Adrenal gland (tissue), 12 donors: ENCODE measurements around the gene CACNA1D. TPM values are rescaled to one million over a fixed set of nuclear protein-coding genes. Genes with fewer than 3 reads are reported as not detected.

ENCODE experiments used
- DNase-seq, 7 donors: peaks; one replicate each; pipeline ENCODE4 v3.0.0-alpha.2; 2019 to 2020
- H3K27ac ChIP-seq, 5 donors: fragments of 200-600 bp; sonication (generic) in 4 of 5; 1 replicate in 3 of 5; 2 replicates in 2 of 5; pipeline versions ENCODE4 v1.5.1 to v1.8.0; 2016 to 2020; ENCODE audit warnings: mild to moderate bottlenecking in 1 of 5
- H3K27me3 ChIP-seq: fragments of 200-600 bp; 2 replicates; pipeline ENCODE4 v1.8.0; 2021
- H3K36me3 ChIP-seq, 2 donors: fragments of 200-600 bp; replicated peaks in 1 of 2; 1 replicate in 1 of 2; 2 replicates in 1 of 2; pipeline versions ENCODE4 v1.5.1 to v1.8.0; 2018 to 2022
- H3K4me1 ChIP-seq, 2 donors: fragments of 200-600 bp; replicated peaks in 1 of 2; 1 replicate in 1 of 2; 2 replicates in 1 of 2; pipeline versions ENCODE4 v1.5.1 to v1.8.0; 2018 to 2021
- H3K4me3 ChIP-seq, 4 donors: fragments of 200-600 bp; sonication (generic) in 3 of 4; one replicate each; pipeline ENCODE4 v1.5.1; 2016 to 2018
- H3K9me3 ChIP-seq, 3 donors: fragments of 200-600 bp; sonication (generic) in 1 of 3; replicated peaks in 1 of 3; 1 replicate in 2 of 3; 2 replicates in 1 of 3; pipeline versions ENCODE4 v1.5.1 to v1.8.0; 2016 to 2021
- POLR2A ChIP-seq, 2 donors: fragments of 450-650 bp; IDR thresholded peaks; one replicate each; pipeline ENCODE4 v1.6.1; 2017; ENCODE audit warnings: antibody characterized with exemption in 2 of 2, mild to moderate bottlenecking in 2 of 2, moderate library complexity in 1 of 2
- WGBS, 4 donors: extraction: QIAGEN DNeasy Blood & Tissue Kit in 2 of 4; methylation state at CpG; one replicate each; pipeline versions ENCODE4 v1.1.5 to v1.1.7; 2013 to 2017; 5-methylcytosine and 5-hydroxymethylcytosine counted together
- intact Hi-C, 2 donors: fragments of 100-400 bp; cut with DNase I; formaldehyde crosslinking; loops; one replicate each; pipeline versions ENCODE4 v1.14.1 to v1.15.0; 2022 to 2023
- polyA plus RNA-seq, 3 donors: library from polyadenylated mRNA; stranded (reverse); fragments of 200-250 nt in 2 of 3; fragments of 350-450 nt in 1 of 3; fragmentation: Illumina TruSeq in 1 of 3; extraction: RNeasy Lipid Tissue Mini Kit (QIAGEN cat#74804) in 1 of 3; gene quantifications; one replicate each; pipeline ENCODE4 v1.2.3, GENCODE V29; 2013 to 2014
- total RNA-seq, 9 donors: library from RNA; depleted of rRNA in 4 of 9; stranded (reverse); fragments of >200 nt in 4 of 9; fragments of 120-200 nt in 1 of 9; fragmentation: NEBNext Ultra II Directional in 1 of 9; extraction: Animal tissue kit (Norgen Biotek cat#: 25700) in 1 of 9; gene quantifications; one replicate each; pipeline versions ENCODE4 v1.1.0 to v1.2.4, GENCODE V29; 2013 to 2023
- TF ChIP-seq, protein P1 (sequence below), 6 experiments: fragments of 450-650 bp in 4 of 6; fragments of 200-600 bp in 2 of 6; sonication (generic) in 1 of 6; IDR thresholded peaks; 1 replicate in 5 of 6; 2 replicates in 1 of 6; pipeline versions ENCODE4 v1.5.1 to v1.8.0; 2016 to 2021; ENCODE audit warnings: antibody characterized with exemption in 6 of 6, mild to moderate bottlenecking in 2 of 6, moderate library complexity in 1 of 6
- donor health status: healthy with polysubstance abuse.
- donor health status: Bipolar disorder and iron deficiency.
- donor health status: DM: yes; HTN: yes; CAD: no.
- donor health status: DM: no; HTN: no; CAD: no.
- donor health status: DM: no; HTN: no; CAD: no.
- donor health status: DM: yes; HTN: yes; CAD: no.

The CACNA1D gene
- total and polyA plus RNA-seq, 12 donors: 25.8 to 111 (median 63.0) TPM

- TF ChIP-seq POLR2A (IDR thresholded peaks at IDR 0.05): no peak
- TF ChIP-seq, protein P1, sequence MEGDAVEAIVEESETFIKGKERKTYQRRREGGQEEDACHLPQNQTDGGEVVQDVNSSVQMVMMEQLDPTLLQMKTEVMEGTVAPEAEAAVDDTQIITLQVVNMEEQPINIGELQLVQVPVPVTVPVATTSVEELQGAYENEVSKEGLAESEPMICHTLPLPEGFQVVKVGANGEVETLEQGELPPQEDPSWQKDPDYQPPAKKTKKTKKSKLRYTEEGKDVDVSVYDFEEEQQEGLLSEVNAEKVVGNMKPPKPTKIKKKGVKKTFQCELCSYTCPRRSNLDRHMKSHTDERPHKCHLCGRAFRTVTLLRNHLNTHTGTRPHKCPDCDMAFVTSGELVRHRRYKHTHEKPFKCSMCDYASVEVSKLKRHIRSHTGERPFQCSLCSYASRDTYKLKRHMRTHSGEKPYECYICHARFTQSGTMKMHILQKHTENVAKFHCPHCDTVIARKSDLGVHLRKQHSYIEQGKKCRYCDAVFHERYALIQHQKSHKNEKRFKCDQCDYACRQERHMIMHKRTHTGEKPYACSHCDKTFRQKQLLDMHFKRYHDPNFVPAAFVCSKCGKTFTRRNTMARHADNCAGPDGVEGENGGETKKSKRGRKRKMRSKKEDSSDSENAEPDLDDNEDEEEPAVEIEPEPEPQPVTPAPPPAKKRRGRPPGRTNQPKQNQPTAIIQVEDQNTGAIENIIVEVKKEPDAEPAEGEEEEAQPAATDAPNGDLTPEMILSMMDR (IDR thresholded peaks at IDR 0.05): no peak
- intact Hi-C loops: no loop called here
- Histone ChIP-seq H3K9me3 (no peaks in the 10 kb centered on the region), H3K27ac (peak overlapping the region in 1 of 5 donors; percentile 1), H3K36me3 (no peaks in the 10 kb centered on the region), H3K27me3 (no peaks in the 10 kb centered on the region), H3K4me3 (no peak overlapping the region), H3K4me1 (peaks cover 5 to 16% of the 10 kb centered on the region in 2 donors)
- 44 to 64% (median 59%) methylated on average over 4 of the region's 4 CpGs; no CpG with 5 or more reads in 1 of the 4 donors for WGBS, 4 donors
- DNase-seq: no peak
Measured at GRCh38 chr3:53642211-53642610, 147.8 kb downstream of the CACNA1D start.

- Histone ChIP-seq H3K9me3 (no peaks in the 10 kb centered on the region), H3K4me3 (no peak overlapping the region), H3K4me1 (peaks cover 5 to 16% of the 10 kb centered on the region in 2 donors), H3K27me3 (no peaks in the 10 kb centered on the region), H3K27ac (no peak overlapping the region), H3K36me3 (no peaks in the 10 kb centered on the region)
- intact Hi-C loops: no loop called here
- WGBS, 4 donors: 81 to 89% (median 85%) methylated on average over 4 of the region's 4 CpGs
- DNase-seq: no peak
- TF ChIP-seq POLR2A (IDR thresholded peaks at IDR 0.05): no peak
- TF ChIP-seq, protein P1 (IDR thresholded peaks at IDR 0.05): no peak
Measured at GRCh38 chr3:53643757-53644156, 149.3 kb downstream of the CACNA1D start.

GRCh38 chr3:53645754-53646153 is 151.3 kb downstream of the CACNA1D start:
- Histone ChIP-seq H3K9me3 (no peaks in the 10 kb centered on the region), H3K27me3 (no peaks in the 10 kb centered on the region), H3K27ac (peak overlapping the region in 2 of 5 donors; percentile 3 to 31), H3K4me1 (peaks cover 5 to 16% of the 10 kb centered on the region in 2 donors), H3K36me3 (no peaks in the 10 kb centered on the region), H3K4me3 (no peak overlapping the region)
- peak in 6 of 7 donors; percentile 25 to 61 (median 29) for DNase-seq
- 38 to 57% (median 56%) methylated on average over 1 to 3 of the region's 3 CpGs for WGBS, 4 donors
- intact Hi-C loops: no loop called here
- TF ChIP-seq POLR2A (IDR thresholded peaks at IDR 0.05): no peak
- TF ChIP-seq, protein P1 (IDR thresholded peaks at IDR 0.05): no peak

GRCh38 chr3:53646723-53647122 is 152.3 kb downstream of the CACNA1D start:
- no peak overlapping the region for H3K4me3 ChIP-seq
- peaks cover 5 to 16% of the 10 kb centered on the region in 2 donors for H3K4me1 ChIP-seq
- no peak overlapping the region for H3K27ac ChIP-seq
- intact Hi-C loops: no loop called here
- no peaks in the 10 kb centered on the region for H3K9me3 ChIP-seq
- TF ChIP-seq, protein P1 (IDR thresholded peaks at IDR 0.05): no peak
- no peak for TF ChIP-seq POLR2A (IDR thresholded peaks at IDR 0.05)
- WGBS, 4 donors: 60 to 95% (median 93%) methylated on average over 3 of the region's 3 CpGs
- DNase-seq: no peak
- no peaks in the 10 kb centered on the region for H3K27me3 ChIP-seq
- H3K36me3 ChIP-seq: no peaks in the 10 kb centered on the region
